ENCODE measurements around the gene BTBD2. TPM values are rescaled to one million over a fixed set of nuclear protein-coding genes. Genes with fewer than 3 reads are reported as not detected.
A peak's percentile ranks its signal among the peaks of the same experiment; 100 is the strongest.

Gene BTBD2
- total RNA-seq, 1 donor from 2014 or later = 53.4 TPM

DNA sequence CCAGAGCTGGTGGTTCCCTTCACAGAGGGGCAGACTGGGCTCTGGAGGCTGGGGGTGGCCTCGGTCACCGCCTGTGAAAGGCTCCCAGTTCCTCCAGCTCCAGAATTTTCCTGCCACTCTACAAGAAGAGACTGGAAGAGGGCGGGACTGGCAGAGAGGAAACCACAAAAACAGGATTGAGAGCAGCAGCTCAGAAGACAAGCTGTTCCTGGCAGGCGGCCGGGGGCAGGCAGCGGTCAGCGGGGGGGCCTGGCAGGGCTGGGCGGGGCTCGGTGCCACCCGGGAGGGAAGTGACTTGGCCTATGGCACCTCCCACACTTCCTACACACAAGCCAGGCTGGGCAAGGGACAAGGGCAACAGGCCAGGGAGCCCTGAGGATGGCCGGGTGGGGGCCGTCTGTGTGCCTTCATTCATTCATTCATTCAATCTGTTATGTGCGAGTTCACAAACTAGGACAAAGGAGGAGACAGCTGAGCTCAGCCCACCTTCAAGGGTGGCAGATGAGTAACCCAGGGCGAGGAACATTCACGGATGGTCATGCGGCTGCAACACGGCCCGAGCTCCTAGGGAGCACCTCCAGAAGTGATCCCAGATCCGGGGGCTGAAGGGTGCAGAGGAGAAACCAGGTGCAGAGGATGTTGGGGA lies 16.9 kb upstream of the BTBD2 start:
- H3K4me3 ChIP-seq = peak overlapping the region; percentile 48
- no peaks in the 10 kb centered on the region for H3K36me3 ChIP-seq
- H3K27me3 ChIP-seq (ENCODE audit: low read depth) = no peaks in the 10 kb centered on the region
- intact Hi-C loops (cut with micrococcal nuclease) = no loop called here
- peak; percentile 95 for DNase-seq
- H3K27ac ChIP-seq (replicated peaks) = peak overlapping the region; percentile 99
- TF ChIP-seq, protein P1, sequence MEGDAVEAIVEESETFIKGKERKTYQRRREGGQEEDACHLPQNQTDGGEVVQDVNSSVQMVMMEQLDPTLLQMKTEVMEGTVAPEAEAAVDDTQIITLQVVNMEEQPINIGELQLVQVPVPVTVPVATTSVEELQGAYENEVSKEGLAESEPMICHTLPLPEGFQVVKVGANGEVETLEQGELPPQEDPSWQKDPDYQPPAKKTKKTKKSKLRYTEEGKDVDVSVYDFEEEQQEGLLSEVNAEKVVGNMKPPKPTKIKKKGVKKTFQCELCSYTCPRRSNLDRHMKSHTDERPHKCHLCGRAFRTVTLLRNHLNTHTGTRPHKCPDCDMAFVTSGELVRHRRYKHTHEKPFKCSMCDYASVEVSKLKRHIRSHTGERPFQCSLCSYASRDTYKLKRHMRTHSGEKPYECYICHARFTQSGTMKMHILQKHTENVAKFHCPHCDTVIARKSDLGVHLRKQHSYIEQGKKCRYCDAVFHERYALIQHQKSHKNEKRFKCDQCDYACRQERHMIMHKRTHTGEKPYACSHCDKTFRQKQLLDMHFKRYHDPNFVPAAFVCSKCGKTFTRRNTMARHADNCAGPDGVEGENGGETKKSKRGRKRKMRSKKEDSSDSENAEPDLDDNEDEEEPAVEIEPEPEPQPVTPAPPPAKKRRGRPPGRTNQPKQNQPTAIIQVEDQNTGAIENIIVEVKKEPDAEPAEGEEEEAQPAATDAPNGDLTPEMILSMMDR (IDR thresholded peaks at IDR 0.05; ENCODE audit: borderline replicate concordance) = no peak
- peaks cover 10% of the 10 kb centered on the region for H3K9me3 ChIP-seq (replicated peaks)
- H3K4me1 ChIP-seq = peaks cover 43% of the 10 kb centered on the region

DNA sequence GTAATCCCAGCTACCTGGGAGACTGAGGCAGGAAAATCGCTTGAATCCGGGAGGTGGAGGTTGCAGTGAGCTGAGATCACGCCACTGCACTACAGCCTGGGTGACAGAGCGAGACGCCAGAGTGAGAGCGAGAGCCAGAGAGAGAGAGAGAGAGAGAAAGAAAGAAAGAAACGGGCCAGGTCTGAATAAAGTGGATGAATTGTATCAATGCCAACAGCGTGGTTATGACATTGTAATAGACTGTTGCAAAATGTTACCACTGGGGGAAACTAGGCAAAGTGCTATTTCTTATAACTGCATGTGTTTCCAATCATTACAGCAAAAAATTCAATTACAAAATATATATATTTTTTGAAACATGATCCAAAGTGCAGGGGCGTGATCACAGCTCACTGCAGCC lies 11.8 kb upstream of the BTBD2 start:
- Histone ChIP-seq H3K36me3 (no peaks in the 10 kb centered on the region), H3K4me1 (peaks cover 36% of the 10 kb centered on the region), H3K4me3 (no peak overlapping the region), H3K9me3 (replicated peaks) (peaks cover 10% of the 10 kb centered on the region), H3K27ac (replicated peaks) (no peak overlapping the region), H3K27me3 (ENCODE audit: low read depth) (no peaks in the 10 kb centered on the region)
- TF ChIP-seq, protein P1 (IDR thresholded peaks at IDR 0.05; ENCODE audit: borderline replicate concordance) = no peak
- no peak for DNase-seq
- intact Hi-C loops (cut with micrococcal nuclease) = no loop called here

DNA sequence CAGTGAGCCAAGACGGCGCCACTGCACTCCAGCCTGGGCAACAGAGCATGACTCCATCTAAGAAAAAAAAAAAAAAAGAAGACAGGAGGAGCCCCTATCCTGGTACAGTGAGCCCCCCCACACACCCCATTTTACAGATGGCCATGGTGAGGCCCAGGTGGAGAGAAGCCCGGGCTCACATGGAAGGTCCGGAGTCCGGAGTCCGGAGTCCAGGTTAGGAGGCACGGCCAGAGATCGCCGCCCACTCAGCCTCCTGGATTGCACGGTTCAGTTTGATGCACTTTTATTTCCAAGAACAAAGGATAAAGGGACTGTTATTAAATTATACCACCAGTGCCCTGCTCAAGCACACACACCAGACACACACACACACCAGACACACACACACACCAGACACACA lies 11.3 kb upstream of the BTBD2 start:
- Histone ChIP-seq H3K9me3 (replicated peaks) (peaks cover 10% of the 10 kb centered on the region), H3K4me1 (peaks cover 30% of the 10 kb centered on the region), H3K27ac (replicated peaks) (no peak overlapping the region), H3K4me3 (no peak overlapping the region), H3K27me3 (ENCODE audit: low read depth) (no peaks in the 10 kb centered on the region), H3K36me3 (no peaks in the 10 kb centered on the region)
- DNase-seq = no peak
- intact Hi-C loops (cut with micrococcal nuclease) = no loop called here
- TF ChIP-seq, protein P1 (IDR thresholded peaks at IDR 0.05; ENCODE audit: borderline replicate concordance) = no peak

DNA sequence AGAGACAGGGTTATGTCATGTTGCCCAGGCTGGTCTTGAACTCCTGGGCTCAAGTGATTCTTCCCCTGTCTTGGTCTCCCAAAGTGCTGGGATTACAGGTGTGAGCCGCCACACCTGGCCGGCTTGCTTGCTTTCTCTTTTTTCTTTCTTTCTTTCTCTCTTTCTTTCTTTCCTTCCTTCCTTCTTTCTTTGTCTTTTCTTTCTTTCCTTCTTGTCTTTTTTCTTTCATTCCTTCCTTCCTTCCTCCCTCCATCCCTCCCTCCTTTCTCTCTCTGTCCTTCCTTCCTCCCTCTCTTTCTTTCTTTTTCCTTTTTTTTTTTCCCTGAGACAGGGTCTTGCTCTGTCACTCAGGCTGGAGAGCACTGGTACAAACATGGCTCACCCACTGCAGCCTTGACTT lies 6.8 kb upstream of the BTBD2 start:
- intact Hi-C loops (cut with micrococcal nuclease) = no loop called here

DNA sequence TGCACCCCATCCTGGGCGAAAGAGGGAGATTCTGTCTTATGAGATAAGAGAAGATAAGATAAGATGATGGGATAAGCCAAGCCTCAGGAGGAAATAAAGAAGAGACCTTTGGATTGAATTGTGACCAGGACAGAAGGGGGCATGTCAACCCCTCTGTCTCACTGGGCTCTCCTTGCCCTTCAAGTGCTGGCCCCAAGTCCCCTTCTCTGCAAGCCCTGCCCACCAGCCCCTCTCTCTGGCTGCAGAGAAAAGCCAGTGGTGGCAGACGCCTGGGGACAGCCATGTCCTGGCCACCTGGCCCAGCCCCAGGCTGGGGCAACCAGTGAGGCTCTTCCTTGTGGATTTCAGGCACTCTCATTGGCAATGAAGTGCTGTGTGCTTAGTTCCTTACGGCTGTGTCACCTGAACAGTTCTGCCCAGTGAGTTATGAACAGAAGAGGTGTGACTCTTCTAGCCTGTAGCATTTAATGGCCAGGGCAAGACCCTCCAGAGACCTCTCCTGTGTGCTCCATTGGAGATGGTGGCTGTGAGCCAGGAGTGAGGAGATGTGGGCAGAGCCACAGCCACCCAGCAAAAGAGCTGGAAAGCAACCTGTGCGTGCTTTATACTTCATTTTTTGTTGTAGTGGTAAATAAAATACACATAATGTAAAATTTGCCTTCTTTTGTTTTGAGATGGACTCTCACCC lies 6.1 kb upstream of the BTBD2 start:
- DNase-seq = no peak
- no peaks in the 10 kb centered on the region for H3K36me3 ChIP-seq
- peaks cover 10% of the 10 kb centered on the region for H3K9me3 ChIP-seq (replicated peaks)
- no peaks in the 10 kb centered on the region for H3K27me3 ChIP-seq (ENCODE audit: low read depth)
- TF ChIP-seq, protein P1 (IDR thresholded peaks at IDR 0.05; ENCODE audit: borderline replicate concordance) = no peak
- H3K27ac ChIP-seq (replicated peaks) = no peak overlapping the region
- intact Hi-C loops (cut with micrococcal nuclease) = no loop called here
- H3K4me1 ChIP-seq = peaks cover 5% of the 10 kb centered on the region
- H3K4me3 ChIP-seq = no peak overlapping the region

More for the DNA sequence above, 6.8 kb upstream of the BTBD2 start:
- peaks cover 4% of the 10 kb centered on the region for H3K4me1 ChIP-seq
- H3K9me3 ChIP-seq (replicated peaks) = peaks cover 10% of the 10 kb centered on the region
- no peaks in the 10 kb centered on the region for H3K27me3 ChIP-seq (ENCODE audit: low read depth)
- TF ChIP-seq, protein P1 (IDR thresholded peaks at IDR 0.05; ENCODE audit: borderline replicate concordance) = no peak
- H3K36me3 ChIP-seq = no peaks in the 10 kb centered on the region
- H3K27ac ChIP-seq (replicated peaks) = no peak overlapping the region
- no peak for DNase-seq
- H3K4me3 ChIP-seq = no peak overlapping the region

Measured in left ventricle myocardium inferior (tissue), 1 donor.